Measurements from ENCODE around the gene NADSYN1.

DNA sequence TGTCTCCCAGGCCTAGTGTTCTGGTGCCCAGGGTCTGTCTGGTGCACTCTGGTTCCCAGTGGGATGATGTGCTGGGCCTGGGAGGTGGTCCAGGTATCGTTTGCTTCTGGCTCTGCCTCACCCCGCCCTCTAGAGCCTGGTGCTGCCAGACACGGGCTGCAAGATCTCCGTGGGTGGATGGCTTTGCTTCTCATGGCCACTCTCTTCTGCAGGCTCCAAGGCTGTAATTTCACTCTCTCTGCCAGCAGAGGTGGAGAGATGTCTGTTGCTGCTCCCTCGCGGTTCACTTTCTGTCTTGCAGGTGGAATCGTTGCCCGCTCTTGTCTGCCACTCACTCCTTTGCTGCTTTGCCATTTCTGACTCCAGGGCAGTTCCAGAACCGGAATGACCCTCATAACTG is 13.4 kb downstream of the NADSYN1 start:
- TF ChIP-seq ZNF550 (CRISPR knock-in tag; IDR thresholded peaks at IDR 0.05; ENCODE audit: borderline replicate concordance) (no peak), TMF1 (CRISPR knock-in tag; IDR thresholded peaks at IDR 0.05; ENCODE audit: low read depth) (no peak)
- TF ChIP-seq, protein P1, sequence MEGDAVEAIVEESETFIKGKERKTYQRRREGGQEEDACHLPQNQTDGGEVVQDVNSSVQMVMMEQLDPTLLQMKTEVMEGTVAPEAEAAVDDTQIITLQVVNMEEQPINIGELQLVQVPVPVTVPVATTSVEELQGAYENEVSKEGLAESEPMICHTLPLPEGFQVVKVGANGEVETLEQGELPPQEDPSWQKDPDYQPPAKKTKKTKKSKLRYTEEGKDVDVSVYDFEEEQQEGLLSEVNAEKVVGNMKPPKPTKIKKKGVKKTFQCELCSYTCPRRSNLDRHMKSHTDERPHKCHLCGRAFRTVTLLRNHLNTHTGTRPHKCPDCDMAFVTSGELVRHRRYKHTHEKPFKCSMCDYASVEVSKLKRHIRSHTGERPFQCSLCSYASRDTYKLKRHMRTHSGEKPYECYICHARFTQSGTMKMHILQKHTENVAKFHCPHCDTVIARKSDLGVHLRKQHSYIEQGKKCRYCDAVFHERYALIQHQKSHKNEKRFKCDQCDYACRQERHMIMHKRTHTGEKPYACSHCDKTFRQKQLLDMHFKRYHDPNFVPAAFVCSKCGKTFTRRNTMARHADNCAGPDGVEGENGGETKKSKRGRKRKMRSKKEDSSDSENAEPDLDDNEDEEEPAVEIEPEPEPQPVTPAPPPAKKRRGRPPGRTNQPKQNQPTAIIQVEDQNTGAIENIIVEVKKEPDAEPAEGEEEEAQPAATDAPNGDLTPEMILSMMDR (CRISPR knock-in tag; IDR thresholded peaks at IDR 0.05): no peak
- TF ChIP-seq, protein P2, sequence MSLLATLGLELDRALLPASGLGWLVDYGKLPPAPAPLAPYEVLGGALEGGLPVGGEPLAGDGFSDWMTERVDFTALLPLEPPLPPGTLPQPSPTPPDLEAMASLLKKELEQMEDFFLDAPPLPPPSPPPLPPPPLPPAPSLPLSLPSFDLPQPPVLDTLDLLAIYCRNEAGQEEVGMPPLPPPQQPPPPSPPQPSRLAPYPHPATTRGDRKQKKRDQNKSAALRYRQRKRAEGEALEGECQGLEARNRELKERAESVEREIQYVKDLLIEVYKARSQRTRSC (CRISPR knock-in tag; IDR thresholded peaks at IDR 0.05; ENCODE audit: low read depth): no peak
